ENCODE measurements around the gene ZNF835. TPM values are rescaled to one million over a fixed set of nuclear protein-coding genes. Genes with fewer than 3 reads are reported as not detected.

Gene ZNF835
- total and polyA plus RNA-seq, 10 of the 15 experiments (the other 5 are each of a cell fraction or from before 2014, with no cell fraction given) = not detected

Other genes starting within 250 kb of the ZNF835 start
Only the 7 nearest of the 8 such genes appear.
- gene ZNF471, start 163.9 kb downstream of the ZNF835 start, total RNA-seq (2014; rRNA removed) = not detected in 2 replicates
- gene ZNF471, start 163.9 kb downstream of the ZNF835 start, total RNA-seq (2014; rRNA removed; fragmentation: Illumina TruSeq; extraction: Trizol) = not detected in 2 replicates
- 0.03 TPM in 1 of 2 replicates, not detected in the other for gene ZNF471, start 163.9 kb downstream of the ZNF835 start, total RNA-seq (2021)
- not detected in 2 replicates for gene ZNF471, start 163.9 kb downstream of the ZNF835 start, polyA plus RNA-seq (2011; rRNA removed)
- gene ZNF471, start 163.9 kb downstream of the ZNF835 start, polyA plus RNA-seq (2014; fragmentation: Illumina TruSeq; extraction: Trizol) = not detected in 2 replicates
- gene ZNF471, start 163.9 kb downstream of the ZNF835 start, polyA plus RNA-seq (2014; fragmentation: Nextera tagmentation; extraction: Ambion mirVana) = not detected
- not detected in 2 replicates for gene ZNF471, start 163.9 kb downstream of the ZNF835 start, polyA plus RNA-seq (2014; rRNA removed)
- not detected for gene ZNF471, start 163.9 kb downstream of the ZNF835 start, polyA plus RNA-seq (2016; fragmentation: Nextera tagmentation; extraction: Ambion mirVana)
- gene ZFP28, start 132.8 kb downstream of the ZNF835 start, total RNA-seq (2014; rRNA removed) = 0.06 TPM in 1 of 2 replicates, not detected in the other
- 0.04 and 0.05 TPM in 2 replicates for gene ZFP28, start 132.8 kb downstream of the ZNF835 start, total RNA-seq (2014; rRNA removed; fragmentation: Illumina TruSeq; extraction: Trizol)
- 0.05 TPM in 2 replicates for gene ZFP28, start 132.8 kb downstream of the ZNF835 start, total RNA-seq (2021)
- gene ZFP28, start 132.8 kb downstream of the ZNF835 start, polyA plus RNA-seq (2011; rRNA removed) = 0.11 and 0.16 TPM in 2 replicates
- 0.13 and 0.14 TPM in 2 replicates for gene ZFP28, start 132.8 kb downstream of the ZNF835 start, polyA plus RNA-seq (2014; fragmentation: Illumina TruSeq; extraction: Trizol)
- gene ZFP28, start 132.8 kb downstream of the ZNF835 start, polyA plus RNA-seq (2014; fragmentation: Nextera tagmentation; extraction: Ambion mirVana) = under 1 TPM; 0.03 to 0.07 TPM
- gene ZFP28, start 132.8 kb downstream of the ZNF835 start, polyA plus RNA-seq (2014; rRNA removed) = 0.01 and 0.48 TPM in 2 replicates
- gene ZFP28, start 132.8 kb downstream of the ZNF835 start, polyA plus RNA-seq (2016; fragmentation: Nextera tagmentation; extraction: Ambion mirVana) = not detected
- gene ZNF470, start 104.3 kb downstream of the ZNF835 start, total RNA-seq (2014; rRNA removed) = 0.34 and 1.2 TPM in 2 replicates
- 0.55 and 0.63 TPM in 2 replicates for gene ZNF470, start 104.3 kb downstream of the ZNF835 start, total RNA-seq (2014; rRNA removed; fragmentation: Illumina TruSeq; extraction: Trizol)
- gene ZNF470, start 104.3 kb downstream of the ZNF835 start, total RNA-seq (2021) = 0.74 and 0.77 TPM in 2 replicates
- gene ZNF470, start 104.3 kb downstream of the ZNF835 start, polyA plus RNA-seq (2011; rRNA removed) = 0.16 and 0.18 TPM in 2 replicates
- gene ZNF470, start 104.3 kb downstream of the ZNF835 start, polyA plus RNA-seq (2014; fragmentation: Illumina TruSeq; extraction: Trizol) = 0.54 and 0.95 TPM in 2 replicates
- gene ZNF470, start 104.3 kb downstream of the ZNF835 start, polyA plus RNA-seq (2014; fragmentation: Nextera tagmentation; extraction: Ambion mirVana) = under 1 TPM; 0.16 to 0.27 TPM
- 0.44 and 1.4 TPM in 2 replicates for gene ZNF470, start 104.3 kb downstream of the ZNF835 start, polyA plus RNA-seq (2014; rRNA removed)
- under 1 TPM; 0.57 to 0.58 TPM for gene ZNF470, start 104.3 kb downstream of the ZNF835 start, polyA plus RNA-seq (2016; fragmentation: Nextera tagmentation; extraction: Ambion mirVana)
- gene ZNF71, start 76.5 kb downstream of the ZNF835 start, total RNA-seq (2014; rRNA removed) = 5.7 and 6.4 TPM in 2 replicates
- gene ZNF71, start 76.5 kb downstream of the ZNF835 start, total RNA-seq (2014; rRNA removed; fragmentation: Illumina TruSeq; extraction: Trizol) = 2.5 and 2.8 TPM in 2 replicates
- gene ZNF71, start 76.5 kb downstream of the ZNF835 start, total RNA-seq (2021) = 5.6 and 5.8 TPM in 2 replicates
- 0.84 and 0.92 TPM in 2 replicates for gene ZNF71, start 76.5 kb downstream of the ZNF835 start, polyA plus RNA-seq (2011; rRNA removed)
- 1.2 and 1.9 TPM in 2 replicates for gene ZNF71, start 76.5 kb downstream of the ZNF835 start, polyA plus RNA-seq (2014; fragmentation: Illumina TruSeq; extraction: Trizol)
- gene ZNF71, start 76.5 kb downstream of the ZNF835 start, polyA plus RNA-seq (2014; fragmentation: Nextera tagmentation; extraction: Ambion mirVana) = under 1 TPM; 0.48 to 0.95 TPM
- gene ZNF71, start 76.5 kb downstream of the ZNF835 start, polyA plus RNA-seq (2014; rRNA removed) = 4.1 and 4.8 TPM in 2 replicates
- 1 to 10 TPM; 4.8 to 5.6 TPM for gene ZNF71, start 76.5 kb downstream of the ZNF835 start, polyA plus RNA-seq (2016; fragmentation: Nextera tagmentation; extraction: Ambion mirVana)
- 0.23 and 0.33 TPM in 2 replicates for gene SMIM17, start 28.6 kb downstream of the ZNF835 start, total RNA-seq (2014; rRNA removed)
- gene SMIM17, start 28.6 kb downstream of the ZNF835 start, total RNA-seq (2014; rRNA removed; fragmentation: Illumina TruSeq; extraction: Trizol) = 0.13 TPM in 1 of 2 replicates, not detected in the other
- 0.19 TPM in 1 of 2 replicates, not detected in the other for gene SMIM17, start 28.6 kb downstream of the ZNF835 start, total RNA-seq (2021)
- gene SMIM17, start 28.6 kb downstream of the ZNF835 start, polyA plus RNA-seq (2011; rRNA removed) = not detected in 2 replicates
- 0.07 TPM in 1 of 2 replicates, not detected in the other for gene SMIM17, start 28.6 kb downstream of the ZNF835 start, polyA plus RNA-seq (2014; fragmentation: Illumina TruSeq; extraction: Trizol)
- gene SMIM17, start 28.6 kb downstream of the ZNF835 start, polyA plus RNA-seq (2014; fragmentation: Nextera tagmentation; extraction: Ambion mirVana) = not detected
- gene SMIM17, start 28.6 kb downstream of the ZNF835 start, polyA plus RNA-seq (2014; rRNA removed) = not detected in 2 replicates
- under 1 TPM in 1 of 2 experiments, not detected in 1; 0.20 TPM for gene SMIM17, start 28.6 kb downstream of the ZNF835 start, polyA plus RNA-seq (2016; fragmentation: Nextera tagmentation; extraction: Ambion mirVana)
- not detected in 2 replicates for gene PEG3, start 169.0 kb upstream of the ZNF835 start, total RNA-seq (2014; rRNA removed)
- not detected in 2 replicates for gene PEG3, start 169.0 kb upstream of the ZNF835 start, total RNA-seq (2014; rRNA removed; fragmentation: Illumina TruSeq; extraction: Trizol)
- gene PEG3, start 169.0 kb upstream of the ZNF835 start, total RNA-seq (2021) = 0.33 and 0.96 TPM in 2 replicates
- gene PEG3, start 169.0 kb upstream of the ZNF835 start, polyA plus RNA-seq (2011; rRNA removed) = not detected in 2 replicates
- not detected in 2 replicates for gene PEG3, start 169.0 kb upstream of the ZNF835 start, polyA plus RNA-seq (2014; fragmentation: Illumina TruSeq; extraction: Trizol)
- gene PEG3, start 169.0 kb upstream of the ZNF835 start, polyA plus RNA-seq (2014; fragmentation: Nextera tagmentation; extraction: Ambion mirVana) = not detected
- 0.03 TPM in 1 of 2 replicates, not detected in the other for gene PEG3, start 169.0 kb upstream of the ZNF835 start, polyA plus RNA-seq (2014; rRNA removed)
- not detected for gene PEG3, start 169.0 kb upstream of the ZNF835 start, polyA plus RNA-seq (2016; fragmentation: Nextera tagmentation; extraction: Ambion mirVana)
- not detected in 2 replicates for gene ZIM2, start 169.0 kb upstream of the ZNF835 start, total RNA-seq (2014; rRNA removed)
- gene ZIM2, start 169.0 kb upstream of the ZNF835 start, total RNA-seq (2014; rRNA removed; fragmentation: Illumina TruSeq; extraction: Trizol) = not detected in 2 replicates
- not detected in 2 replicates for gene ZIM2, start 169.0 kb upstream of the ZNF835 start, total RNA-seq (2021)
- not detected in 2 replicates for gene ZIM2, start 169.0 kb upstream of the ZNF835 start, polyA plus RNA-seq (2011; rRNA removed)
- gene ZIM2, start 169.0 kb upstream of the ZNF835 start, polyA plus RNA-seq (2014; fragmentation: Illumina TruSeq; extraction: Trizol) = not detected in 2 replicates
- not detected for gene ZIM2, start 169.0 kb upstream of the ZNF835 start, polyA plus RNA-seq (2014; fragmentation: Nextera tagmentation; extraction: Ambion mirVana)
- gene ZIM2, start 169.0 kb upstream of the ZNF835 start, polyA plus RNA-seq (2014; rRNA removed) = not detected in 2 replicates
- gene ZIM2, start 169.0 kb upstream of the ZNF835 start, polyA plus RNA-seq (2016; fragmentation: Nextera tagmentation; extraction: Ambion mirVana) = not detected

All from GM12878 (cell line).